ENCODE measurements around the gene HSBP1. TPM values are rescaled to one million over a fixed set of nuclear protein-coding genes. Genes with fewer than 3 reads are reported as not detected.

The HSBP1 gene
- total and polyA plus RNA-seq, 7 donors: 45.9 to 109 (median 71.7) TPM

- H3K9me3 ChIP-seq: peaks cover 4% of the 10 kb centered on the region
- no peak overlapping the region for H3K4me3 ChIP-seq
- ATAC-seq (no peak), DNase-seq (no peak)
- 30 to 36% (median 32%) methylated on average over 4 of the region's 4 CpGs for WGBS, 3 donors
- no peaks in the 10 kb centered on the region for H3K36me3 ChIP-seq (ENCODE audit: insufficient read depth in 1 of 2, low read depth in 1 of 2)
- H3K27ac ChIP-seq: no peak overlapping the region
- TF ChIP-seq CTCF (IDR thresholded peaks at IDR 0.05): no peak
- no peaks in the 10 kb centered on the region for H3K27me3 ChIP-seq (ENCODE audit: insufficient read depth in 3 of 3, low read length in 2 of 3)
- peaks cover 4% of the 10 kb centered on the region for H3K4me1 ChIP-seq
- intact Hi-C loops (cut with DNase I): loop anchor here in 1 of 2 donors (5.0 kb wide), 1 partner anchor 39 kb away; no protein-coding TSS in a partner anchor
These were observed 30.4 kb downstream of the HSBP1 start for GRCh38 chr16:83838151-83838550.

GRCh38 chr16:83839561-83839960, 31.8 kb downstream of the HSBP1 start:
- peaks cover 12% of the 10 kb centered on the region for H3K4me1 ChIP-seq

GRCh38 chr16:83840060-83840617, 32.4 kb downstream of the HSBP1 start:
- no peaks in the 10 kb centered on the region for H3K36me3 ChIP-seq (ENCODE audit: insufficient read depth in 1 of 2, low read depth in 1 of 2)
- no peak for ATAC-seq

More at GRCh38 chr16:83839561-83839960, 31.8 kb downstream of the HSBP1 start:
- H3K9me3 ChIP-seq: peaks cover 4% of the 10 kb centered on the region
- 53 to 68% (median 66%) methylated on average over 3 of the region's 3 CpGs for WGBS, 3 donors
- no peak for DNase-seq
- no peaks in the 10 kb centered on the region for H3K36me3 ChIP-seq (ENCODE audit: insufficient read depth in 1 of 2, low read depth in 1 of 2)
- no peak overlapping the region for H3K27ac ChIP-seq
- intact Hi-C loops (cut with DNase I): loop anchor here in 1 of 2 donors (5.0 kb wide), 1 partner anchor 38 kb away; no protein-coding TSS in a partner anchor
- ATAC-seq: no peak
- no peak for TF ChIP-seq CTCF (IDR thresholded peaks at IDR 0.05)
- no peak overlapping the region for H3K4me3 ChIP-seq
- no peaks in the 10 kb centered on the region for H3K27me3 ChIP-seq (ENCODE audit: insufficient read depth in 3 of 3, low read length in 2 of 3)

GRCh38 chr16:83842291-83842690, 34.5 kb downstream of the HSBP1 start:
- Histone ChIP-seq H3K9me3 (no peaks in the 10 kb centered on the region), H3K27ac (no peak overlapping the region), H3K27me3 (ENCODE audit: insufficient read depth in 3 of 3, low read length in 2 of 3) (no peaks in the 10 kb centered on the region), H3K4me3 (no peak overlapping the region), H3K36me3 (ENCODE audit: insufficient read depth in 1 of 2, low read depth in 1 of 2) (no peaks in the 10 kb centered on the region), H3K4me1 (peaks cover 12% of the 10 kb centered on the region)
- no peak for ATAC-seq
- intact Hi-C loops (cut with DNase I): no loop called here
- no peak for DNase-seq
- no peak for TF ChIP-seq CTCF (IDR thresholded peaks at IDR 0.05)
- 82 to 85% (median 83%) methylated on average over 7 of the region's 7 CpGs for WGBS, 3 donors

More at GRCh38 chr16:83840060-83840617, 32.4 kb downstream of the HSBP1 start:
- intact Hi-C loops (cut with DNase I): no loop called here
- TF ChIP-seq CTCF (IDR thresholded peaks at IDR 0.05): no peak
- no peak for DNase-seq
- H3K9me3 ChIP-seq: peaks cover 3% of the 10 kb centered on the region
- no peaks in the 10 kb centered on the region for H3K27me3 ChIP-seq (ENCODE audit: insufficient read depth in 3 of 3, low read length in 2 of 3)
- no peak overlapping the region for H3K4me3 ChIP-seq
- peaks cover 12% of the 10 kb centered on the region for H3K4me1 ChIP-seq
- WGBS, 3 donors: 72 to 100% (median 84%) methylated on average over 4 of the region's 4 CpGs
- no peak overlapping the region for H3K27ac ChIP-seq

All from psoas muscle (tissue), 8 donors.